IMR-90 (cell line): ENCODE data around the gene ARHGEF39. TPM values are rescaled to one million over a fixed set of nuclear protein-coding genes. Genes with fewer than 3 reads are reported as not detected.

Experiments
- ATAC-seq: fragments of 200-7000 bp; cut with Tn5 transposase; 2 replicates; pipeline ENCODE4 v1.9.1; 2020; ENCODE audit warnings: low read depth, mild to moderate bottlenecking, moderate library complexity
- BruUV-seq: library from RNA; stranded (reverse); fragments of 400-500 nt; replicated peaks from 2 replicates; lab custom pipeline; 2021; lab: Mats Ljungman, UMichigan
- CTCF ChIA-PET: fragments of 300-600 bp; formaldehyde crosslinking; extraction: SDS; loops from one replicate; lab custom pipeline; 2021; ENCODE audit warnings: antibody characterized with exemption; lab: Yijun Ruan, JAX
- POLR2A ChIA-PET: fragments of 300-600 bp; sonication (Branson Sonifier 250); formaldehyde crosslinking; loops from one replicate; lab custom pipeline; 2022; ENCODE audit warnings: antibody characterized with exemption; ENCODE audit not compliant: unreplicated experiment; lab: Charles Lee
- DNase-seq: peaks from one replicate; pipeline ENCODE4 v3.0.0; 2013
- H2AFZ ChIP-seq: replicated peaks from 2 replicates; pipeline ENCODE3; 2013; ENCODE audit warnings: low read length, mild to moderate bottlenecking; ENCODE audit not compliant: poor library complexity
- H2AK5ac ChIP-seq: 2 replicates; pipeline ENCODE4 v1.6.1; 2013; ENCODE audit warnings: low read depth, low read length, inconsistent platforms
- H2AK9ac ChIP-seq: replicated peaks from 2 replicates; pipeline ENCODE3; 2013; ENCODE audit warnings: mild to moderate bottlenecking, low read depth, low read length, moderate library complexity; ENCODE audit not compliant: poor library complexity
- H2BK120ac ChIP-seq: 2 replicates; pipeline ENCODE4 v1.6.1; 2013; ENCODE audit warnings: low read depth, low read length, inconsistent platforms
- H2BK15ac ChIP-seq: 3 replicates; pipeline ENCODE4 v1.6.1; 2013; ENCODE audit warnings: low read depth, low read length, inconsistent platforms
- H2BK20ac ChIP-seq: 2 replicates; pipeline ENCODE4 v1.6.1; 2013; ENCODE audit warnings: low read depth, mild to moderate bottlenecking, inconsistent platforms, low read length, moderate library complexity
- H2BK5ac ChIP-seq: 2 replicates; pipeline ENCODE4 v1.6.1; 2013; ENCODE audit warnings: mild to moderate bottlenecking, low read depth, low read length, inconsistent platforms; ENCODE audit not compliant: poor library complexity, severe bottlenecking
- H3K14ac ChIP-seq: replicated peaks from 2 replicates; pipeline ENCODE4 v1.6.1; 2013; ENCODE audit warnings: low read depth, low read length, inconsistent platforms
- H3K18ac ChIP-seq: 2 replicates; pipeline ENCODE4 v1.6.1; 2013; ENCODE audit warnings: low read depth, low read length, control low read depth
- H3K23ac ChIP-seq: 2 replicates; pipeline ENCODE4 v1.6.1; 2013; ENCODE audit warnings: low read depth, low read length, inconsistent platforms
- H3K27ac ChIP-seq: 2 replicates; pipeline ENCODE4 v1.5.1; 2013; ENCODE audit warnings: mild to moderate bottlenecking, control low read depth, low read length; ENCODE audit not compliant: insufficient read depth
- H3K27me3 ChIP-seq: 2 replicates; pipeline ENCODE4 v1.6.1; 2013; ENCODE audit warnings: low read length; ENCODE audit not compliant: control insufficient read depth, insufficient read depth
- H3K36me3 ChIP-seq: 2 replicates; pipeline ENCODE4 v1.6.1; 2013; ENCODE audit warnings: low read length, mixed read lengths; ENCODE audit not compliant: control insufficient read depth, insufficient read depth
- H3K4ac ChIP-seq: 2 replicates; pipeline ENCODE4 v1.6.1; 2013; ENCODE audit warnings: low read depth, low read length, inconsistent platforms
- H3K4me1 ChIP-seq: 2 replicates; pipeline ENCODE4 v1.6.1; 2013; ENCODE audit warnings: low read length, mixed read lengths; ENCODE audit not compliant: control insufficient read depth, insufficient read depth
- H3K4me2 ChIP-seq: 2 replicates; pipeline ENCODE4 v1.6.1; 2013; ENCODE audit warnings: low read depth, mild to moderate bottlenecking, control low read depth, low read length, moderate library complexity
- H3K4me3 ChIP-seq: 2 replicates; pipeline ENCODE4 v1.5.1; 2013; ENCODE audit warnings: low read depth, mild to moderate bottlenecking, control low read depth, low read length, moderate library complexity; ENCODE audit not compliant: insufficient read depth
- H3K56ac ChIP-seq: 2 replicates; pipeline ENCODE4 v1.6.1; 2013; ENCODE audit warnings: low read length, inconsistent platforms; ENCODE audit not compliant: insufficient read depth; ENCODE audit errors: extremely low read depth
- H3K79me1 ChIP-seq, 2 experiments: 2 replicates each; pipeline ENCODE4 v1.6.1; 2013; ENCODE audit warnings: low read length in 2 of 2, inconsistent platforms in 1 of 2, low read depth in 1 of 2
- H3K9ac ChIP-seq: 2 replicates; pipeline ENCODE4 v1.6.1; 2013; ENCODE audit warnings: low read depth, low read length, control low read depth
- H3K9me1 ChIP-seq: 2 replicates; pipeline ENCODE4 v1.6.1; 2013; ENCODE audit warnings: low read length, inconsistent platforms; ENCODE audit not compliant: insufficient read depth
- H3K9me3 ChIP-seq: 2 replicates; pipeline ENCODE4 v1.6.1; 2013; ENCODE audit warnings: low read length; ENCODE audit not compliant: control insufficient read depth, insufficient read depth
- H4K20me1 ChIP-seq: 2 replicates; pipeline ENCODE4 v1.6.1; 2013; ENCODE audit warnings: low read length, inconsistent platforms; ENCODE audit not compliant: insufficient read depth
- H4K5ac ChIP-seq: 2 replicates; pipeline ENCODE4 v1.6.1; 2013; ENCODE audit warnings: mild to moderate bottlenecking, low read depth, low read length, control low read depth
- H4K8ac ChIP-seq, 2 experiments: 2 replicates each; pipeline ENCODE4 v1.6.1; 2013; ENCODE audit warnings: low read depth in 2 of 2, low read length in 2 of 2, control low read depth in 1 of 2, inconsistent platforms in 1 of 2
- H4K91ac ChIP-seq: 2 replicates; pipeline ENCODE4 v1.6.1; 2013; ENCODE audit warnings: low read depth, low read length, inconsistent platforms; ENCODE audit not compliant: insufficient read depth
- BHLHE40 ChIP-seq: fragments of 150-350 bp; IDR thresholded peaks from 2 replicates; pipeline ENCODE4 v1.6.1; 2016; ENCODE audit warnings: mild to moderate bottlenecking, low read depth, low read length
- FOS ChIP-seq: fragments of 150-350 bp; IDR thresholded peaks from 2 replicates; pipeline ENCODE4 v1.6.1; 2016; ENCODE audit warnings: low read depth, low read length
- MAFK ChIP-seq: IDR thresholded peaks from 2 replicates; pipeline ENCODE4 v1.6.1; 2012; ENCODE audit warnings: low read depth, low read length, improper control_type of control experiment
- MAZ ChIP-seq: IDR thresholded peaks from 2 replicates; pipeline ENCODE4 v1.6.1; 2012; ENCODE audit warnings: low read depth, mild to moderate bottlenecking, low read length, improper control_type of control experiment, moderate library complexity, borderline replicate concordance
- MXI1 ChIP-seq: IDR thresholded peaks from 2 replicates; pipeline ENCODE4 v1.6.1; 2012; ENCODE audit warnings: low read depth, mild to moderate bottlenecking, low read length, moderate library complexity, borderline replicate concordance
- NFE2L2 ChIP-seq: fragments of 150-350 bp; IDR thresholded peaks from 2 replicates; pipeline ENCODE4 v1.6.1; 2016; ENCODE audit warnings: low read depth, mild to moderate bottlenecking, low read length
- POLR2A ChIP-seq: IDR thresholded peaks from 2 replicates; pipeline ENCODE4 v1.6.1; 2012; ENCODE audit warnings: mild to moderate bottlenecking, low read depth, low read length
- RFX5 ChIP-seq: IDR thresholded peaks from 2 replicates; pipeline ENCODE4 v1.8.0; 2012; ENCODE audit warnings: low read depth, mild to moderate bottlenecking, low read length, moderate library complexity
- WGBS, 2 experiments: methylation state at CpG; one replicate each; pipeline versions ENCODE4 v1.1.5 to v1.1.7; 2013; ENCODE audit warnings: missing lambda C conversion rate in 2 of 2; ENCODE audit not compliant: insufficient read length in 1 of 2; ENCODE audit errors: extremely low coverage in 2 of 2; 5-methylcytosine and 5-hydroxymethylcytosine counted together
- dilution Hi-C: fragments of 300-500 bp; cut with HindIII; formaldehyde crosslinking; loops from one replicate; pipeline ENCODE4 v1.14.3; 2018; ENCODE audit warnings: low sequenced_read_pairs; ENCODE audit not compliant: unreplicated experiment
- in situ Hi-C: fragments of 300-500 bp; cut with MboI; formaldehyde crosslinking; loops from 3 replicates; pipeline ENCODE4 v1.14.3; 2019; ENCODE audit warnings: low sequenced_read_pairs, inconsistent platforms, mixed read lengths
- intact Hi-C: fragments of 100-400 bp; cut with micrococcal nuclease; formaldehyde crosslinking; loops from 2 replicates; pipeline ENCODE4 v1.10.0; 2022
- polyA plus RNA-seq, 3 experiments: library from polyadenylated mRNA; depleted of rRNA; stranded (reverse); fragments of >200 nt; gene quantifications; 2 replicates each; pipeline ENCODE4 v1.2.3, GENCODE V29; 2012; ENCODE audit warnings: low replicate concordance in 1 of 3
- total RNA-seq: library from RNA; depleted of rRNA; stranded (reverse); fragments of >200 nt; gene quantifications from 2 replicates; pipeline ENCODE4 v1.2.3, GENCODE V29; 2012
- TF ChIP-seq, protein P1 (sequence below): conservative IDR thresholded peaks from 2 replicates; pipeline ENCODE4 v1.5.1; 2012; ENCODE audit warnings: mild to moderate bottlenecking, low read depth, low read length, improper control_type of control experiment
- TF ChIP-seq, protein P2 (sequence below): fragments of 150-350 bp; IDR thresholded peaks from 2 replicates; pipeline ENCODE4 v1.6.1; 2016; ENCODE audit warnings: low read depth, mild to moderate bottlenecking, low read length, moderate library complexity, borderline replicate concordance

ARHGEF39 gene
- total and polyA plus RNA-seq, 2 of the 4 experiments (the other 2 are of a cell fraction) = 2.5 to 2.8 TPM

DNA sequence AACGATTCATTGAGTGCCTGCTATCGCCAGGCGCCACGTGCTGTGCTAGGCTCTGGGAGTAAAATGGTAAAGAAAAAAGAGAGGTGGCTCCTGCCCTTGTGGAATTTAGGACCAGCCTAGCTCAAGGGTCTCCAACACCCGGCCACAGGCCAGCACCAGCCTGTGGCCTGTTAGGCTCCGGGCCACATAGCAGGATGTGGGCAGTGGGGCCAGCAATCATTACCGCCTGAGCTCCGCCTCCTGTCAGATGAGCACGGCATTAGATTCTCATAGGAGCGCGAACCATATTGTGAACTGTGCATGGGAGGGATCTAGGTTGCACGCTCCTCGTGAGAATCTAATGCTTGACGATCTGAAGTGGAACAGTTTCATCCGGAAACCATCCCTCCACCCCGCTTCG is 8.6 kb downstream of the ARHGEF39 start:
- Histone ChIP-seq H4K20me1 (peaks cover 3% of the 10 kb centered on the region; the same call in 1 of the 2 replicates), H3K56ac (no peak overlapping the region), H3K27me3 (no peaks in the 10 kb centered on the region), H3K18ac (no peak overlapping the region), H3K9me3 (no peaks in the 10 kb centered on the region), H3K9ac (no peak overlapping the region), H3K14ac (no peak overlapping the region), H3K23ac (no peak overlapping the region), H4K5ac (no peak overlapping the region), H2BK20ac (no peak overlapping the region), H2AFZ (no peak overlapping the region), H3K4me3 (no peak overlapping the region), H2BK5ac (no peak overlapping the region), H2BK120ac (no peak overlapping the region), H3K4me1 (peaks cover 14% of the 10 kb centered on the region), H3K4me2 (no peak overlapping the region), H3K27ac (no peak overlapping the region), H2AK5ac (no peak overlapping the region), H2BK15ac (no peak overlapping the region), H2AK9ac (no peak overlapping the region), H4K8ac (no peak overlapping the region), H3K36me3 (peaks cover 11% of the 10 kb centered on the region), H3K79me1 (peaks cover 8 to 26% of the 10 kb centered on the region in 2 experiments; a peak in 3 of 4 replicates), H3K4ac (no peak overlapping the region), H3K9me1 (peaks cover 4% of the 10 kb centered on the region; the same call in 1 of the 2 replicates), H4K91ac (no peak overlapping the region)
- POLR2A ChIA-PET = no interaction called here
- intact Hi-C loops (loop anchor here (5.0 to 10.0 kb wide), 4 partner anchors 36 to 172 kb away; partner anchors contain the start of genes HINT2 and SPAG8), dilution Hi-C loops (no loop called here), in situ Hi-C loops (loop anchor here (10.0 kb wide), 1 partner anchor 152 kb away; no protein-coding TSS in a partner anchor)
- no peak for TF ChIP-seq MAFK
- TF ChIP-seq RFX5 = no peak
- no peak for TF ChIP-seq MAZ
- TF ChIP-seq BHLHE40 = no peak
- no peak for TF ChIP-seq POLR2A
- no peak for TF ChIP-seq FOS
- no peak for TF ChIP-seq NFE2L2
- no peak for TF ChIP-seq MXI1
- TF ChIP-seq, protein P1, sequence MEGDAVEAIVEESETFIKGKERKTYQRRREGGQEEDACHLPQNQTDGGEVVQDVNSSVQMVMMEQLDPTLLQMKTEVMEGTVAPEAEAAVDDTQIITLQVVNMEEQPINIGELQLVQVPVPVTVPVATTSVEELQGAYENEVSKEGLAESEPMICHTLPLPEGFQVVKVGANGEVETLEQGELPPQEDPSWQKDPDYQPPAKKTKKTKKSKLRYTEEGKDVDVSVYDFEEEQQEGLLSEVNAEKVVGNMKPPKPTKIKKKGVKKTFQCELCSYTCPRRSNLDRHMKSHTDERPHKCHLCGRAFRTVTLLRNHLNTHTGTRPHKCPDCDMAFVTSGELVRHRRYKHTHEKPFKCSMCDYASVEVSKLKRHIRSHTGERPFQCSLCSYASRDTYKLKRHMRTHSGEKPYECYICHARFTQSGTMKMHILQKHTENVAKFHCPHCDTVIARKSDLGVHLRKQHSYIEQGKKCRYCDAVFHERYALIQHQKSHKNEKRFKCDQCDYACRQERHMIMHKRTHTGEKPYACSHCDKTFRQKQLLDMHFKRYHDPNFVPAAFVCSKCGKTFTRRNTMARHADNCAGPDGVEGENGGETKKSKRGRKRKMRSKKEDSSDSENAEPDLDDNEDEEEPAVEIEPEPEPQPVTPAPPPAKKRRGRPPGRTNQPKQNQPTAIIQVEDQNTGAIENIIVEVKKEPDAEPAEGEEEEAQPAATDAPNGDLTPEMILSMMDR = no peak
- TF ChIP-seq, protein P2, sequence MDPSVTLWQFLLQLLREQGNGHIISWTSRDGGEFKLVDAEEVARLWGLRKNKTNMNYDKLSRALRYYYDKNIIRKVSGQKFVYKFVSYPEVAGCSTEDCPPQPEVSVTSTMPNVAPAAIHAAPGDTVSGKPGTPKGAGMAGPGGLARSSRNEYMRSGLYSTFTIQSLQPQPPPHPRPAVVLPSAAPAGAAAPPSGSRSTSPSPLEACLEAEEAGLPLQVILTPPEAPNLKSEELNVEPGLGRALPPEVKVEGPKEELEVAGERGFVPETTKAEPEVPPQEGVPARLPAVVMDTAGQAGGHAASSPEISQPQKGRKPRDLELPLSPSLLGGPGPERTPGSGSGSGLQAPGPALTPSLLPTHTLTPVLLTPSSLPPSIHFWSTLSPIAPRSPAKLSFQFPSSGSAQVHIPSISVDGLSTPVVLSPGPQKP = no peak
- DNase-seq = no peak
- no peak for ATAC-seq
- CTCF ChIA-PET = interaction anchor here (3.1 kb wide), 1 partner anchor 10 kb away, joined by 19 read pairs; no protein-coding TSS in a partner anchor
- WGBS, 2 experiments = 88% methylated on average over 5 of the region's 17 CpGs; no CpG with 5 or more reads in 1 of the 2 experiments
- no TSS peak for BruUV-seq
